HepG2 (cell line): ENCODE measurements around the gene STX4. TPM values are rescaled to one million over a fixed set of nuclear protein-coding genes. Genes with fewer than 3 reads are reported as not detected.
A peak's percentile ranks its signal among the peaks of the same experiment; 100 is the strongest.

Source experiments
- AGO1 ChIP-seq: fragments of 200-400 bp; formaldehyde crosslinking; IDR thresholded peaks from 2 replicates; pipeline ENCODE4 v1.6.1; 2017; ENCODE audit warnings: mild to moderate bottlenecking, low read depth, low read length, moderate library complexity; ENCODE audit not compliant: poor library complexity, severe bottlenecking
- AGO2 ChIP-seq: fragments of 200-400 bp; formaldehyde crosslinking; optimal IDR thresholded peaks from 2 replicates; pipeline ENCODE3; 2017; ENCODE audit warnings: mild to moderate bottlenecking, low read depth, low read length, moderate library complexity
- HNF4G ChIP-seq, 2 experiments: sonication (generic) in 1 of 2; formaldehyde crosslinking in 1 of 2; IDR thresholded peaks; 2 replicates each; pipeline versions ENCODE4 v1.4.0 to v1.6.1; 2011 to 2020; ENCODE audit warnings: borderline replicate concordance in 2 of 2, low read depth in 2 of 2, mild to moderate bottlenecking in 2 of 2, low read length in 1 of 2, missing genetic modification reagents in 1 of 2, moderate library complexity in 1 of 2
- ISL2 ChIP-seq: sonication (generic); formaldehyde crosslinking; IDR thresholded peaks from 2 replicates; pipeline ENCODE4 v1.5.0; 2020; ENCODE audit warnings: missing genetic modification reagents
- MAFF ChIP-seq: IDR thresholded peaks from 2 replicates; pipeline ENCODE4 v1.6.1; 2011; ENCODE audit warnings: low read depth, low read length, improper control_type of control experiment
- MAFK ChIP-seq, 2 experiments: IDR thresholded peaks in 1 of 2; conservative IDR thresholded peaks in 1 of 2; 2 replicates each; pipeline ENCODE4 v1.6.1; 2011; ENCODE audit warnings: improper control_type of control experiment in 2 of 2, low read length in 2 of 2
- MBD4 ChIP-seq: IDR thresholded peaks from 2 replicates; pipeline ENCODE4 v1.6.1; 2012; ENCODE audit warnings: low read length, inconsistent platforms, borderline replicate concordance
- MED13 ChIP-seq: sonication (generic); formaldehyde crosslinking; IDR thresholded peaks from 2 replicates; pipeline ENCODE4 v1.5.0; 2020; ENCODE audit warnings: missing genetic modification reagents
- MNT ChIP-seq: fragments of 450-650 bp; IDR thresholded peaks from 2 replicates; pipeline ENCODE4 v1.6.1; 2016
- NKX3-1 ChIP-seq: sonication (generic); formaldehyde crosslinking; IDR thresholded peaks from 2 replicates; pipeline ENCODE4 v1.5.0; 2020; ENCODE audit warnings: missing genetic modification reagents
- PLRG1 ChIP-seq: fragments of 450-650 bp; conservative IDR thresholded peaks from 2 replicates; pipeline ENCODE4 v1.6.1; 2016
- RBM22 ChIP-seq: fragments of 200-400 bp; formaldehyde crosslinking; optimal IDR thresholded peaks from 2 replicates; pipeline ENCODE3; 2017; ENCODE audit warnings: mild to moderate bottlenecking, low read length, moderate library complexity
- RCOR2 ChIP-seq: IDR thresholded peaks from 2 replicates; pipeline ENCODE4 v1.6.1; 2016; ENCODE audit warnings: missing biosample characterization, missing genetic modification reagents
- SRF ChIP-seq: IDR thresholded peaks from 2 replicates; pipeline ENCODE4 v1.6.1; 2011; ENCODE audit warnings: mild to moderate bottlenecking, low read depth, low read length, moderate library complexity
- ZBTB42 ChIP-seq: sonication (generic); formaldehyde crosslinking; IDR thresholded peaks from 2 replicates; pipeline ENCODE4 v1.5.0; 2020; ENCODE audit warnings: mild to moderate bottlenecking, missing genetic modification reagents
- ZIK1 ChIP-seq: sonication (generic); formaldehyde crosslinking; IDR thresholded peaks from 2 replicates; pipeline ENCODE4 v1.5.0; 2020; ENCODE audit warnings: mild to moderate bottlenecking, low read depth, missing genetic modification reagents, borderline replicate concordance
- ZNF235 ChIP-seq: sonication (generic); formaldehyde crosslinking; IDR thresholded peaks from 2 replicates; pipeline ENCODE4 v1.8.1; 2023; ENCODE audit warnings: mild to moderate bottlenecking, missing genetic modification reagents, borderline replicate concordance
- ZNF350 ChIP-seq: sonication (generic); formaldehyde crosslinking; IDR thresholded peaks from 2 replicates; pipeline ENCODE4 v1.4.0; 2020; ENCODE audit warnings: mild to moderate bottlenecking, low read depth, missing genetic modification reagents, borderline replicate concordance
- ZNF503 ChIP-seq: sonication (generic); formaldehyde crosslinking; IDR thresholded peaks from 2 replicates; pipeline ENCODE4 v1.4.0; 2020; ENCODE audit warnings: missing genetic modification reagents
- ZNF577 ChIP-seq: sonication (generic); formaldehyde crosslinking; IDR thresholded peaks from 2 replicates; pipeline ENCODE4 v1.4.0; 2020; ENCODE audit warnings: mild to moderate bottlenecking, low read depth, missing genetic modification reagents, borderline replicate concordance
- ZNF782 ChIP-seq: sonication (generic); formaldehyde crosslinking; IDR thresholded peaks from 2 replicates; pipeline ENCODE4 v1.4.0; 2020; ENCODE audit warnings: missing genetic modification reagents, mild to moderate bottlenecking, borderline replicate concordance
- ZNF879 ChIP-seq: sonication (generic); formaldehyde crosslinking; IDR thresholded peaks from 2 replicates; pipeline ENCODE4 v1.8.1; 2023; ENCODE audit warnings: missing genetic modification reagents
- polyA plus RNA-seq, 8 experiments: library from polyadenylated mRNA; depleted of rRNA in 3 of 8; stranded (reverse) in 7 of 8; unstranded in 1 of 8; fragments of >200 nt; fragmentation: Illumina TruSeq in 4 of 8; extraction: Trizol in 4 of 8; gene quantifications; 2 replicates each; pipeline versions ENCODE4 v1.2.1 to v1.2.3, GENCODE V29; 2011 to 2016; ENCODE audit warnings: low read depth in 4 of 8, missing spikeins in 1 of 8, mixed read lengths in 1 of 8; ENCODE audit not compliant: insufficient read depth in 1 of 8
- total RNA-seq, 5 experiments: library from RNA; depleted of rRNA; stranded (reverse); fragments of >200 nt; fragmentation: Illumina TruSeq; extraction: Trizol; gene quantifications; 2 replicates each; pipeline ENCODE4 v1.2.3, GENCODE V29; 2016; ENCODE audit warnings: low read depth in 1 of 5
- TF ChIP-seq, protein P1 (sequence below): sonication (generic); formaldehyde crosslinking; IDR thresholded peaks from 2 replicates; pipeline ENCODE4 v1.5.1; 2020; ENCODE audit warnings: missing genetic modification reagents, mild to moderate bottlenecking, borderline replicate concordance

The STX4 gene
- total and polyA plus RNA-seq, 2 of the 13 experiments (the other 11 are each of a cell fraction or from before 2014, with no cell fraction given), result 29.2 to 34.6 TPM

GRCh38 chr16:31081428-31082351, 48.3 kb downstream of the STX4 start (continued):
- TF ChIP-seq ZNF782 (CRISPR knock-in tag) (no peak), ZNF235 (no peak), HNF4G (IDR thresholded peaks at IDR 0.05; ENCODE audit: borderline replicate concordance, low read depth, low read length) (no peak), HNF4G (CRISPR knock-in tag; IDR thresholded peaks at IDR 0.05; ENCODE audit: borderline replicate concordance, low read depth) (no peak), ZNF577 (no peak), ZBTB42 (CRISPR knock-in tag) (no peak), PLRG1 (no peak), ZIK1 (no peak), RBM22 (peak; percentile 5), NKX3-1 (CRISPR knock-in tag) (no peak), SRF (no peak), MBD4 (no peak), ZNF879 (CRISPR knock-in tag) (no peak), RCOR2 (no peak), ISL2 (CRISPR knock-in tag) (no peak), MED13 (no peak), ZNF350 (CRISPR knock-in tag) (no peak), AGO1 (peak; percentile 8), MAFF (no peak), MAFK (conservative IDR thresholded peaks at IDR 0.05 in 1 of 2, IDR thresholded peaks at IDR 0.05 in 1 of 2; ENCODE audit: low read length in 2 of 2) (no peak), MNT (no peak), ZNF503 (CRISPR knock-in tag) (no peak), AGO2 (peak; percentile 98)
- TF ChIP-seq, protein P1, sequence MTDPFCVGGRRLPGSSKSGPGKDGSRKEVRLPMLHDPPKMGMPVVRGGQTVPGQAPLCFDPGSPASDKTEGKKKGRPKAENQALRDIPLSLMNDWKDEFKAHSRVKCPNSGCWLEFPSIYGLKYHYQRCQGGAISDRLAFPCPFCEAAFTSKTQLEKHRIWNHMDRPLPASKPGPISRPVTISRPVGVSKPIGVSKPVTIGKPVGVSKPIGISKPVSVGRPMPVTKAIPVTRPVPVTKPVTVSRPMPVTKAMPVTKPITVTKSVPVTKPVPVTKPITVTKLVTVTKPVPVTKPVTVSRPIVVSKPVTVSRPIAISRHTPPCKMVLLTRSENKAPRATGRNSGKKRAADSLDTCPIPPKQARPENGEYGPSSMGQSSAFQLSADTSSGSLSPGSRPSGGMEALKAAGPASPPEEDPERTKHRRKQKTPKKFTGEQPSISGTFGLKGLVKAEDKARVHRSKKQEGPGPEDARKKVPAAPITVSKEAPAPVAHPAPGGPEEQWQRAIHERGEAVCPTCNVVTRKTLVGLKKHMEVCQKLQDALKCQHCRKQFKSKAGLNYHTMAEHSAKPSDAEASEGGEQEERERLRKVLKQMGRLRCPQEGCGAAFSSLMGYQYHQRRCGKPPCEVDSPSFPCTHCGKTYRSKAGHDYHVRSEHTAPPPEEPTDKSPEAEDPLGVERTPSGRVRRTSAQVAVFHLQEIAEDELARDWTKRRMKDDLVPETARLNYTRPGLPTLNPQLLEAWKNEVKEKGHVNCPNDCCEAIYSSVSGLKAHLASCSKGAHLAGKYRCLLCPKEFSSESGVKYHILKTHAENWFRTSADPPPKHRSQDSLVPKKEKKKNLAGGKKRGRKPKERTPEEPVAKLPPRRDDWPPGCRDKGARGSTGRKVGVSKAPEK (CRISPR knock-in tag), result no peak
